ENCODE measurements around the gene USH1C.

DNA sequence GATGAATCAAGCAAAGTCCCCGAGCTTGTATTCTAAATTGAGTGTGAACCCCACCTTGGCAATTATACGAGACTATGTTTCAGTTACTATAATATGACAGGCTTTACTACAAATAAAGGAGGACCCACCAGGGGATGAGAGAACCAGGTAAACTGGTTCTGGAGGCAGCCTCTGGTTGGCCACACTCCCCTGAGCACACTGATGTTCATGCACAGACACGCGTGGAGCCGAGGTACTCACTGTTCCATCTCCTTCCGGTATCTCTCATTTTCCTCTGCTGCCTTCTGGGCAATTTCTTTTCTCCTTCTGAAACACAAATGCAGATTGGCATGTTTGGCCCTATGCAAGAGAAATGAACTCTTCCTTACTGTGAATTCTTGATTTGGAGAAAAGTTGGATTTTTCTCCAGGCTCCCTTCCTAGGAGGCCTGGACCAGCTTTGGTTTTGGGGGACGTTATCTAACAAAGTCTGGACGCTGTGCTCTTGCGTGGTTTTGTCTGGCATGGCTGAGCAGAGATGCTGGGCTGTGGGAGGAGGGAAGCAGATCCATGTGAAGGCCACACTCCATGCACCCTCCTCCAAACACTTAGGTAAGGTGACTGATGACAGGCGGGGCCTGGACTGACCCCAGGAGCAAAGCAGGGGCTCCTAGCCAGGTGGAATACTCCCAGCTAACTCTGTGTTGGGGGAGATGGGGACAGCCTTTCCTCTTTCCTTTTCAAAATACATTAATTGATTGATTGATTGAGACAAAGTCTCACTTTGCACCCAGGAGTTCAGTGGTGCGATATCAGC is 22.9 kb downstream of the USH1C start:
- TF ChIP-seq, protein P1, sequence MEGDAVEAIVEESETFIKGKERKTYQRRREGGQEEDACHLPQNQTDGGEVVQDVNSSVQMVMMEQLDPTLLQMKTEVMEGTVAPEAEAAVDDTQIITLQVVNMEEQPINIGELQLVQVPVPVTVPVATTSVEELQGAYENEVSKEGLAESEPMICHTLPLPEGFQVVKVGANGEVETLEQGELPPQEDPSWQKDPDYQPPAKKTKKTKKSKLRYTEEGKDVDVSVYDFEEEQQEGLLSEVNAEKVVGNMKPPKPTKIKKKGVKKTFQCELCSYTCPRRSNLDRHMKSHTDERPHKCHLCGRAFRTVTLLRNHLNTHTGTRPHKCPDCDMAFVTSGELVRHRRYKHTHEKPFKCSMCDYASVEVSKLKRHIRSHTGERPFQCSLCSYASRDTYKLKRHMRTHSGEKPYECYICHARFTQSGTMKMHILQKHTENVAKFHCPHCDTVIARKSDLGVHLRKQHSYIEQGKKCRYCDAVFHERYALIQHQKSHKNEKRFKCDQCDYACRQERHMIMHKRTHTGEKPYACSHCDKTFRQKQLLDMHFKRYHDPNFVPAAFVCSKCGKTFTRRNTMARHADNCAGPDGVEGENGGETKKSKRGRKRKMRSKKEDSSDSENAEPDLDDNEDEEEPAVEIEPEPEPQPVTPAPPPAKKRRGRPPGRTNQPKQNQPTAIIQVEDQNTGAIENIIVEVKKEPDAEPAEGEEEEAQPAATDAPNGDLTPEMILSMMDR (IDR thresholded peaks at IDR 0.05): no peak
- no peak for TF ChIP-seq POLR2A (IDR thresholded peaks at IDR 0.05)

Measured in body of pancreas (tissue), 4 donors.